ENCODE measurements around the gene RMND5A.
"Not testable (repeated sequence)": the region's sequence is repeated elsewhere in the genome, so short reads cannot be mapped to it uniquely, and the experiment has no call there.

Gene RMND5A

DNA sequence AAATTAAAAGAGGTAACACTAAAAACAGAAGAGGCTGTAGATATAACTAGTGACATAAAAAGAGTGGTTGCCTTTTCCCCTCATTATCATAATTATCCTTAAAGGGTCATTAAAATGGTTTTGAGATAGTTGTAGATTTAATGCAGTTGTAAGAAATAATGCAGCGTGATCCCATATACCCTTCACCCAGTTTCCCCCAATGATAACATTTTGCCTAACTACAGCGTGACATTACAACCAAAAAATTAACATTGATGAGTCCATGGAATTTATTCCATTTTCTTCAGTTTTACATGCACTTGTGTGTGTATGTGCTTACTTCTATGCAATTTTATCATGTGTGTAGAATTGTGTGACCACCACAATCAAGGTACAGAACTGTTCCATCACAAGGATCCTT, 13.2 kb upstream of the RMND5A start:
- no peak for DNase-seq (ENCODE audit: low read depth, low spot score)
- CTCF ChIA-PET = no interaction called here
- POLR2A ChIA-PET = no interaction called here
- no peak overlapping the region for H3K4me3 ChIP-seq (ENCODE audit: low read depth, low read length)
- TF ChIP-seq CTCF (IDR thresholded peaks at IDR 0.05; ENCODE audit: insufficient read depth, low read length, missing control alignments) = no peak

DNA sequence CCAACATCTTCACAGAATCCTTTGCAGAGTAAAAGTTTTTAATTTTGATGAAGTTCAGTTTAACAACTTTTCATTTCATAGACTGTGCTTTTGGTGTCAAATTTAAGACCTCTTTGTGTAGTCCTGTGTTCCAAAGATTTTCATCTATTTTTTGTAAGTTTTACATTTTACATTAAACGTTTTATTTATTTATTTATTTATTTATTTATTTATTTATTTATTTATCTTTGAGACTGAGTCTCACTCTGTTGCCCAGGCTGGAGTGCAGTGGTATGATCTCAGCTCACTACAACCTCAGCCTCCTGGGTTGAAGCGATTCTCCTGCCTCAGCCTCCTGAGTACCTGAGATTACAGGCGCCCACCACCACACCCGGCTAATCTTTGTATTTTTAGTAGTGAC, 12.0 kb upstream of the RMND5A start:
- CTCF ChIA-PET; H3K4me3 ChIP-seq (ENCODE audit: low read depth, low read length); POLR2A ChIA-PET; DNase-seq (ENCODE audit: low read depth, low spot score): not testable (repeated sequence)

GRCh38 chr2:86714579-86715173, 5.4 kb upstream of the RMND5A start:
- POLR2A ChIA-PET; CTCF ChIA-PET; DNase-seq (ENCODE audit: low read depth, low spot score); H3K4me3 ChIP-seq (ENCODE audit: low read depth, low read length): not testable (repeated sequence)

DNA sequence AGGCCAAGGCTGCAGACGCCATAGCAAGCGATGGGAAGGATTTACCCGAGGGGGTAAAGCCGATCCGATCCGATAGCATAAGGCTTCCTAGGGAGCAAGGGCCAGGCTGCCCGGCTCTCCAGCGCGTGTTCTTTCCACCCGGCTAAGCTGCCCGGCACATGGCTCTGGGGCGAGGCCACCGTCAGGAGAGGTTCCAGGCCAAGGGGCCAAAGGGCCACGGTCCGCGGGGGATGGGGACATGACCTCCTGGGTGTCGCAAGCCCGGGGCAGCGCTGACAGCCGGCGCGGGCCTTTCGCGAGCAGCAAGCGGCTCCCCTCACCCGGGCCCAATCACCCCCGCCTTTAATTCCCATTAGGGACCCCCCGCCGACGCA, 841 bp upstream of the RMND5A start:
- DNase-seq (ENCODE audit: low read depth, low spot score); CTCF ChIA-PET; H3K4me3 ChIP-seq (ENCODE audit: low read depth, low read length); POLR2A ChIA-PET: not testable (repeated sequence)

DNA sequence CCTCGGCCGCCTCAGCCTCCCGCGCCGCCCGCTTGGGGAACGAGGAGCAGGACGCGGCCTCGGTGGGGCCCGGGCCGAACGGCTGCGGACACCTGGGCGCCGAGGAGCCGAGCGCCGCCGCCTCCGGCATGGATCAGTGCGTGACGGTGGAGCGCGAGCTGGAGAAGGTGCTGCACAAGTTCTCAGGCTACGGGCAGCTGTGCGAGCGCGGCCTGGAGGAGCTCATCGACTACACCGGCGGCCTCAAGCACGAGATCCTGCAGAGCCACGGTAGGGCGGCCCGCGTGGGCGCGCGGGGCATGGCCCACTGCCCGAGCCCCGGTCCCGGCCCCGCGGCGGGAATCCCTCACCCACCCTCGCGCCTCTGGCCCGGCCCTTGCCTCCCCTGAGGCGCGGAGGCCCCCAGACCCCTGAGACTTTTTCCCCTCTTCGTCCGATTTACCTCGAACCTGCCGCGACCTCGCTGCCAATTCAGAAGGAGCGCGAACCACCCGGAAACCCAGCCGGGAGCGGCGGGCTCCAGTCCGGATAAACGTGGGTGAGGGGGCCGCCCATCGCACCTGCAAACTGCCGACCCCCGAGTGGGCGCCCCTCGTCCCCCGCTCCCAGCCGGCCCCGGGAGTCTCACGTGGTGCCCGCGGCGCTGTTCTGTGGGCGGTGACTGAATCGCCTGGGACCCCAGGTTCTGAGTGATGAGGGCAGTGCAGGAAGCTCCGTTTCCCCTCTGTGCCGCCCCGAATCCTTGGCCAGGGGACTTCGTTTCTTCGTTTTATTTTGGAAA, 639 bp downstream of the RMND5A start:
- CTCF ChIA-PET; DNase-seq (ENCODE audit: low read depth, low spot score); POLR2A ChIA-PET: not testable (repeated sequence)
- H3K4me3 ChIP-seq (ENCODE audit: low read depth, low read length) = peak overlapping the region; percentile 63

DNA sequence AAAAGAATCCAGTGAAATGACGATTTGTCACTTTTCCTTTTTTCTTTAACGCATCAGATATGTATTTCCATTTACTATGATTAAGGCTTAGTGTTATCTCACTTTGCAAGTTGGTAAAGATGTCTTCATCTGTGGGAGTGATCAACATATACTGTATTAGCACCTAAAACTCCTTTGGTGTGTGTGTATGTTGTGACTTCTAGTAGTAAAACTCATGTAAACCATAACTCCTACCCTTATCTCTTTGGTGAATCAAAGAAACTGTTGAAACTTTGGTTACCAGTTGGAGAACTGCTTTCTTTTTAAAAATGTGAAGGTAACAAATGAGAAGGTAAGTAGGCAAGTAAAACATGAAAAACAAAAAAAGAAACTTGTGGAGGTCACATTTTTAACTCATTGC, 5.6 kb downstream of the RMND5A start:
- H3K4me3 ChIP-seq (ENCODE audit: low read depth, low read length); CTCF ChIA-PET; POLR2A ChIA-PET; DNase-seq (ENCODE audit: low read depth, low spot score): not testable (repeated sequence)

DNA sequence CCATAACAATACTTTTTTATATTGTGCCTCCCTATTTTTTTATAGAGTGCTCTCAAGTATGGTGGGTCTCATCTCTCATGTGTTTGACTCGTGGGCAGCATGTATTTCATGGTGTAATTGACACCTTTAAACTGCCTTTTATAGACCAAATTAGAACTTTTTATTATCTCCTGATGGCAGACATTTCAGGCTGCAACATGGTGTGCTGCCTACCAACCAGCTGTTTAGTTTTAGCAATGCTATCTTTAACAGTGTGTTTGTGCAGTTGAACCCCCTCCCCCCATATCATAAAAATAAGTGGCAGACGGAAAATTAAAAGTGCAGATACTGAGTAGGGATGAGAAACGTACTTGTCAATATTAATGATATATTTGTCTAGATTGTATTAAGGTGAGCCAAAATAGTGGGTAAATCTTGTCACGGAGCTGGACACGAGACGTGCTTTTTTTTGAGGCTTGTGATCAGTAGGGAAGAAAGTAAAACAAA, 12.0 kb downstream of the RMND5A start:
- H3K4me3 ChIP-seq (ENCODE audit: low read depth, low read length); DNase-seq (ENCODE audit: low read depth, low spot score); POLR2A ChIA-PET; CTCF ChIA-PET: not testable (repeated sequence)

DNA sequence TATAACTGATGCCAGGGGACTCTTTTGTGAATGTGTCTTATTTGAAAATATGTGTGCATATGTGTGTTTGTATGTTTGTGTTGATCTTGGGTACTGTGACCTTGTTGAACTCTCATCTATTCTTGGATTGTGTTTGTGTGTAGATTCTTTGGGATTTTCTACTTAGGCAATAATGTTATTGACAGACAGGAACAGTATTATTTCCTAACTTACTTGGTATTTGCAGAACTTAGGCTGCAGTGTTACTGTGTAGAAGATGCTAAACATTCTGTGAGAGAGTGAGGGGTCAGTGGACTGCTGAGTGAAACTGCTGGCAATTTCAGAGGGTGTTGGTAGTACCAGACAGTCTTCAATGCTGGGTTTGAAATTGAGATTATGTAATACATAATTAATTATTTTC, 12.7 kb downstream of the RMND5A start:
- POLR2A ChIA-PET; DNase-seq (ENCODE audit: low read depth, low spot score): not testable (repeated sequence)

GRCh38 chr2:86733528-86733927, 13.4 kb downstream of the RMND5A start:
- POLR2A ChIA-PET; DNase-seq (ENCODE audit: low read depth, low spot score); H3K4me3 ChIP-seq (ENCODE audit: low read depth, low read length); CTCF ChIA-PET: not testable (repeated sequence)

More for the DNA sequence above, 12.7 kb downstream of the RMND5A start:
- CTCF ChIA-PET; H3K4me3 ChIP-seq (ENCODE audit: low read depth, low read length): not testable (repeated sequence)

- CTCF ChIA-PET; POLR2A ChIA-PET; DNase-seq (ENCODE audit: low read depth, low spot score): not testable (repeated sequence)
Measured at GRCh38 chr2:86734896-86735295, 14.8 kb downstream of the RMND5A start.

GRCh38 chr2:86739485-86739884, 19.4 kb downstream of the RMND5A start:
- POLR2A ChIA-PET; DNase-seq (ENCODE audit: low read depth, low spot score); H3K4me3 ChIP-seq (ENCODE audit: low read depth, low read length); CTCF ChIA-PET: not testable (repeated sequence)

More at GRCh38 chr2:86734896-86735295, 14.8 kb downstream of the RMND5A start:
- not testable (repeated sequence) for H3K4me3 ChIP-seq (ENCODE audit: low read depth, low read length)

GRCh38 chr2:86739889-86740288, 19.8 kb downstream of the RMND5A start:
- POLR2A ChIA-PET = not testable (repeated sequence)

GRCh38 chr2:86741889-86742498, 21.9 kb downstream of the RMND5A start:
- DNase-seq (ENCODE audit: low read depth, low spot score); H3K4me3 ChIP-seq (ENCODE audit: low read depth, low read length); POLR2A ChIA-PET; CTCF ChIA-PET: not testable (repeated sequence)

More at GRCh38 chr2:86739889-86740288, 19.8 kb downstream of the RMND5A start:
- CTCF ChIA-PET; H3K4me3 ChIP-seq (ENCODE audit: low read depth, low read length); DNase-seq (ENCODE audit: low read depth, low spot score): not testable (repeated sequence)
